Ishikawa (cell line): ENCODE results near the gene ZNF428.
A peak's percentile ranks its signal among the peaks of the same experiment; 100 is the strongest.

ENCODE experiments used
- EP300 ChIP-seq: IDR thresholded peaks from 2 replicates; pipeline ENCODE4 v1.6.1; 2012; ENCODE audit warnings: borderline replicate concordance
- RAD21 ChIP-seq: IDR thresholded peaks from 2 replicates; pipeline ENCODE4 v1.6.1; 2012; ENCODE audit warnings: low read depth
- TAF1 ChIP-seq: IDR thresholded peaks from 2 replicates; pipeline ENCODE4 v1.6.1; 2012; ENCODE audit warnings: low read depth, mild to moderate bottlenecking
- ZBTB7A ChIP-seq: IDR thresholded peaks from 2 replicates; pipeline ENCODE4 v1.6.1; 2012; ENCODE audit warnings: low read depth

GRCh38 chr19:43634872-43635560 is 15.6 kb upstream of the ZNF428 start:
- TF ChIP-seq EP300 = no peak
- TF ChIP-seq TAF1 = no peak
- TF ChIP-seq ZBTB7A = peak; percentile 26; the same call in 1 of the 2 replicates
- TF ChIP-seq RAD21 = no peak
